ENCODE measurements around the gene KCTD12.

GRCh38 chr13:76884186-76884906 is 1.9 kb downstream of the KCTD12 start:
- TF ChIP-seq CTCF (IDR thresholded peaks at IDR 0.05) (peak; percentile 29 to 43 (median 32)), POLR2A (IDR thresholded peaks at IDR 0.05; ENCODE audit: low read depth) (no peak), POLR2AphosphoS5 (IDR thresholded peaks at IDR 0.05) (peak; percentile 37 to 42)
